Gastrocnemius medialis (tissue), 4 donors: Measurements from ENCODE around the gene DHRS3. TPM values are rescaled to one million over a fixed set of nuclear protein-coding genes. Genes with fewer than 3 reads are reported as not detected.

ENCODE experiments used
- ATAC-seq, 2 donors: fragments of 150-250 bp; one replicate each; pipeline ENCODE4 v1.9.1; 2016
- DNase-seq, 2 donors: peaks; one replicate each; pipeline ENCODE4 v3.0.0-alpha.2; 2019
- H3K27ac ChIP-seq, 4 donors: fragments of 200-600 bp; sonication (generic); 1 replicate in 1 of 4; 2 replicates in 3 of 4; pipeline ENCODE4 v1.5.1; 2016 to 2018; ENCODE audit warnings: mild to moderate bottlenecking in 2 of 4, moderate library complexity in 1 of 4
- H3K27me3 ChIP-seq, 3 donors: fragments of 200-600 bp; sonication (generic) in 2 of 3; 1 replicate in 1 of 3; 2 replicates in 2 of 3; pipeline versions ENCODE4 v1.5.1 to v1.6.0; 2016 to 2019; ENCODE audit warnings: mild to moderate bottlenecking in 1 of 3, moderate library complexity in 1 of 3
- H3K36me3 ChIP-seq, 2 donors: fragments of 200-600 bp; sonication (generic) in 1 of 2; one replicate each; pipeline ENCODE4 v1.5.1; 2017 to 2018
- H3K4me1 ChIP-seq, 2 donors: fragments of 200-600 bp; sonication (generic) in 1 of 2; one replicate each; pipeline ENCODE4 v1.5.1; 2016 to 2017; ENCODE audit warnings: mild to moderate bottlenecking in 2 of 2
- H3K4me3 ChIP-seq, 4 donors: fragments of 200-600 bp; sonication (generic) in 3 of 4; 1 replicate in 1 of 4; 2 replicates in 3 of 4; pipeline ENCODE4 v1.5.1; 2016 to 2019; ENCODE audit warnings: mild to moderate bottlenecking in 2 of 4
- H3K9me3 ChIP-seq, 3 donors: fragments of 200-600 bp; sonication (generic) in 2 of 3; 1 replicate in 1 of 3; 2 replicates in 2 of 3; pipeline ENCODE4 v1.5.1; 2016 to 2019
- POLR2A ChIP-seq, 2 donors: fragments of 450-650 bp; IDR thresholded peaks; one replicate each; pipeline ENCODE4 v1.6.1; 2017; ENCODE audit warnings: antibody characterized with exemption in 2 of 2, mild to moderate bottlenecking in 2 of 2, moderate library complexity in 2 of 2
- in situ Hi-C, 4 donors: fragments of 200-750 bp; cut with MboI; loops; one replicate each; pipeline versions ENCODE4 v1.15.0 to v1.8.0; 2017; ENCODE audit warnings: low sequenced_read_pairs in 4 of 4
- intact Hi-C: fragments of 100-400 bp; cut with DNase I; formaldehyde crosslinking; loops from one replicate; pipeline ENCODE4 v1.15.1; 2023; ENCODE audit warnings: low total_unique reads
- total RNA-seq, 4 donors: library from RNA; depleted of rRNA; stranded (reverse); fragments of >200 nt; gene quantifications; one replicate each; pipeline versions ENCODE4 v1.1.0 to v1.2.3, GENCODE V29; 2016
- TF ChIP-seq, protein P1 (sequence below), 5 experiments: fragments of 450-650 bp in 3 of 5; fragments of 200-600 bp in 2 of 5; sonication (generic) in 2 of 5; IDR thresholded peaks in 4 of 5; conservative IDR thresholded peaks in 1 of 5; 1 replicate in 4 of 5; 2 replicates in 1 of 5; pipeline ENCODE4 v1.5.1; 2016 to 2019; ENCODE audit warnings: antibody characterized with exemption in 5 of 5, mild to moderate bottlenecking in 3 of 5, moderate library complexity in 3 of 5

Gene DHRS3
- total RNA-seq, 4 donors from 2014 or later: 28.5 to 108 (median 67.0) TPM

DNA sequence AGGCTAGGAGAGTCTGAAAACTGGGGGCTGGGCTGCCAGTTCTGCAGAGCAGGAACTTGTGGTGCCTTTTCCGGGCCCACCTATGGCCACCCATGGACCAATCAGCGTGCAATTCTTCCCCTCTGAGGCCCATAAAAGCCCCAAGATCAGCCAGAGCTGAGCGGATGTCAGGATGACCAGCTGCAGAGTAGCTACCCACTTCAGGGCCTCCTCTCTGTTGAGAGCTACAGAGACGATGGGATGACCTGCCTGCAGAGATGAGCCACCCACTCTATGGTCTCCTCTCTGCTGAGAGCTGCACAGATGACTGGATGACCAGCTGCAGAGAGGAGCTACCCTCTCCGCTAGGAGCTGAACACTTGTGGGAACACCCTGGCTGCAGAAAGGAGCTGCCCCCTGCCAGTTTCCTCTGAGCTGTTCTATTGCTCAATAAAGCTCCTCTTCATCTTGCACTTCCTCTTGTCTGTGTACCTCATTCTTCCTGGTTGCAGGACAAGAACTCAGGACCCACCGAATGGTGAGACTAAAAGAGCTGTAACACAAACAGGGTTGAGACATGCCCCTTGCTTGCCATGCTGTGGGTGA lies 13.0 kb upstream of the DHRS3 start:
- H3K27ac ChIP-seq: no peak overlapping the region
- in situ Hi-C loops (loop anchor here in 1 of 4 donors (25.0 kb wide), 1 partner anchor 519 kb away; no protein-coding TSS in a partner anchor), intact Hi-C loops (no loop called here)
- TF ChIP-seq, protein P1, sequence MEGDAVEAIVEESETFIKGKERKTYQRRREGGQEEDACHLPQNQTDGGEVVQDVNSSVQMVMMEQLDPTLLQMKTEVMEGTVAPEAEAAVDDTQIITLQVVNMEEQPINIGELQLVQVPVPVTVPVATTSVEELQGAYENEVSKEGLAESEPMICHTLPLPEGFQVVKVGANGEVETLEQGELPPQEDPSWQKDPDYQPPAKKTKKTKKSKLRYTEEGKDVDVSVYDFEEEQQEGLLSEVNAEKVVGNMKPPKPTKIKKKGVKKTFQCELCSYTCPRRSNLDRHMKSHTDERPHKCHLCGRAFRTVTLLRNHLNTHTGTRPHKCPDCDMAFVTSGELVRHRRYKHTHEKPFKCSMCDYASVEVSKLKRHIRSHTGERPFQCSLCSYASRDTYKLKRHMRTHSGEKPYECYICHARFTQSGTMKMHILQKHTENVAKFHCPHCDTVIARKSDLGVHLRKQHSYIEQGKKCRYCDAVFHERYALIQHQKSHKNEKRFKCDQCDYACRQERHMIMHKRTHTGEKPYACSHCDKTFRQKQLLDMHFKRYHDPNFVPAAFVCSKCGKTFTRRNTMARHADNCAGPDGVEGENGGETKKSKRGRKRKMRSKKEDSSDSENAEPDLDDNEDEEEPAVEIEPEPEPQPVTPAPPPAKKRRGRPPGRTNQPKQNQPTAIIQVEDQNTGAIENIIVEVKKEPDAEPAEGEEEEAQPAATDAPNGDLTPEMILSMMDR (IDR thresholded peaks at IDR 0.05 in 4 of 5, conservative IDR thresholded peaks at IDR 0.05 in 1 of 5): no peak
- TF ChIP-seq POLR2A (IDR thresholded peaks at IDR 0.05): no peak
- no peaks in the 10 kb centered on the region for H3K4me1 ChIP-seq
- DNase-seq (no peak), ATAC-seq (no peak)
- no peaks in the 10 kb centered on the region for H3K9me3 ChIP-seq
- no peak overlapping the region for H3K4me3 ChIP-seq
- H3K36me3 ChIP-seq: no peaks in the 10 kb centered on the region
- H3K27me3 ChIP-seq: no peaks in the 10 kb centered on the region

DNA sequence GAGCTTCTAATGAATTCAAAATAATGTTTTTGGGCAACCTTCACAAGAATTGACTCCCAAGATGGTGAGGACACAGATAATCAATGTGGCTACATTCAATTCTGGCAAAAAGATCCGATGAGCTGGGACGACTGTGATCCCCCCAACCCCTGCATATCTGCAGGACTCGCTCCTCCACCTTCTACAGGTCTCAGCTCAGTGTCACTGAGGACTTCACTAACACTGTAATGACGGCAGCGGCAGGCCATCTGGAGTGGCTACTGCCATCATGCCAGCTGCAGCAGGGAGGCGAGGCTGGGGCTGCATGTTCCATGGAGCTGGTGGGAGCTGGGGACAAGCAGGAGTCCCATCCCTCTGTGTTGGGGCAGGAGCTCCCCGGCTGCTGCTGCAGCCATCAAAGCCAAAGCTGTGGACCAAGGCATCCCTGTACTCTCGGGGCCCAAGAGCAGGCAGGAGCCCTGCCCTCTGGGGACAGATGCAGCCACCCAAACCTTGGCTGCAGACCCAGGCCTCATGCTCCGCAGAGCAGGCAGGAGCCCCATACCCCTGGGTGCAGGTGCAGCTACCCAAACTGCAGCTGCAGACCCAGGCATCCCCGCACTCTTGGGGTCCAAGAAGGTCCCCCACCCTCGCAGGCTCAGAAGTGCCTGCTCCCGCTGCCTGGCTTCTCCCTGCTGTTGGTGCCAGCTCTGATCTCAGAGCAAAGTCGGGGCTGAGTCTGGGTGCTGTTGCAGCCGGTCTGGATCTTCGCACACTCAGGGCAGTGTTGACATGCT lies 12.2 kb upstream of the DHRS3 start:
- Histone ChIP-seq H3K36me3 (no peaks in the 10 kb centered on the region), H3K4me1 (no peaks in the 10 kb centered on the region), H3K4me3 (no peak overlapping the region), H3K9me3 (no peaks in the 10 kb centered on the region), H3K27ac (no peak overlapping the region), H3K27me3 (no peaks in the 10 kb centered on the region)
- in situ Hi-C loops: loop anchor here (10.0 to 25.0 kb wide), 3 partner anchors 225 to 518 kb away; no protein-coding TSS in a partner anchor
- TF ChIP-seq, protein P1 (IDR thresholded peaks at IDR 0.05 in 4 of 5, conservative IDR thresholded peaks at IDR 0.05 in 1 of 5): no peak
- intact Hi-C loops: no loop called here
- DNase-seq (no peak), ATAC-seq (no peak)

DNA sequence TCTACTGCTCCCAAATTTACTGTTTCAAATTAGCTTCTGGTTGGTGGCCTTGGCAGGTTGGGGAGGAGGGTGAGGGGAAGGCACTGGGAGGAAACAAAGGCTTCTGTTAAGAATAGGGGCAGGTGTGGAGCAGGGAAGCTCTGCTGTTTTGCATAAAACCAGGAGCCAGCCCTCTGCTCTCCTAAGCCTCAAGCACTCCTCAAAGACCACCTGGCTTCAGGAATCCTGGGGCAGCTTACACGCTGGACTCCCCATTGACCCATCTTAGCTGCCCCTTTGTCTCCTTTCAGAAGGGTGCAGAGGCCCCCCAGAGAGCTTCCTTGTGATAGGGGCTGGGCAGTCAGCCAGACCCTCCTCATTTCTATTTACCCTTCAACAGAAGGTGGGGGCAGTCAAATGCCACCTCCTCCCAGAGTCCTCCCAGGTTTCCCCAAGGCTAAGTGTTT lies 11.5 kb upstream of the DHRS3 start:
- in situ Hi-C loops (loop anchor here (10.0 to 25.0 kb wide), 3 partner anchors 225 to 517 kb away; no protein-coding TSS in a partner anchor), intact Hi-C loops (no loop called here)
- no peaks in the 10 kb centered on the region for H3K36me3 ChIP-seq
- no peaks in the 10 kb centered on the region for H3K27me3 ChIP-seq
- no peak overlapping the region for H3K4me3 ChIP-seq
- TF ChIP-seq, protein P1 (IDR thresholded peaks at IDR 0.05 in 4 of 5, conservative IDR thresholded peaks at IDR 0.05 in 1 of 5): no peak
- no peak for TF ChIP-seq POLR2A (IDR thresholded peaks at IDR 0.05)
- H3K4me1 ChIP-seq: no peaks in the 10 kb centered on the region
- H3K9me3 ChIP-seq: no peaks in the 10 kb centered on the region
- no peak for ATAC-seq
- no peak overlapping the region for H3K27ac ChIP-seq
- no peak for DNase-seq

DNA sequence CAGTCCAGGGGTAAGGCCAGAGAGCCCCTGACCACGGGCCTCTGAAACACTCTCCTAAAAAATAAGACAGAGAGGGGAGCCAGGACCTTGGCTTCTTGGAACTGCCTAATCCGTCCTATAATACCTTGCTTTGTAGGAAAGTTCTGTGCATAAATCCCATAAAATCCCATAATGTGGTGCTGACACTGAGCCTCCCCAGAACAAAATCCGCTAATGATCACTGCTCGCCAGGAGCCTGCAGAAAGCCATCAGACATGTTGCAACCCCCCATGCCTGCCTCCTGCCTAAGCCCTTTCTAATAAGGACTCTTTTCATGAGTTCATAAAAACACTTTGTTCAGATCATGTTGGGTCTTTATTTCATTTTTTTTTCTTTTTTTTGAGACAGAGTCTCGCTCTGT lies 9.3 kb upstream of the DHRS3 start:
- intact Hi-C loops: no loop called here
- TF ChIP-seq, protein P1 (IDR thresholded peaks at IDR 0.05 in 4 of 5, conservative IDR thresholded peaks at IDR 0.05 in 1 of 5): no peak
- TF ChIP-seq POLR2A (IDR thresholded peaks at IDR 0.05): no peak
- Histone ChIP-seq H3K27me3 (no peaks in the 10 kb centered on the region), H3K27ac (no peak overlapping the region), H3K4me3 (no peak overlapping the region), H3K36me3 (no peaks in the 10 kb centered on the region), H3K9me3 (no peaks in the 10 kb centered on the region), H3K4me1 (peaks cover 3 to 5% of the 10 kb centered on the region in 2 donors)
- in situ Hi-C loops: loop anchor here (10.0 to 25.0 kb wide), 3 partner anchors 222 to 515 kb away; no protein-coding TSS in a partner anchor
- ATAC-seq: no peak
- DNase-seq: no peak
